ENCODE results near the gene CMTM7.

The CMTM7 gene

GRCh38 chr3:32354362-32354778, 37.3 kb upstream of the CMTM7 start:
- Histone ChIP-seq H3K36me3 (replicated peaks) (no peaks in the 10 kb centered on the region), H3K27ac (no peak overlapping the region), H3K27me3 (replicated peaks) (no peaks in the 10 kb centered on the region), H3K4me3 (ENCODE audit: low read depth, low read length) (no peak overlapping the region)
- in situ Hi-C loops (cut with HindIII; ENCODE audit: low pct_ligation_motif_present, low sequenced_read_pairs): no loop called here
- TF ChIP-seq CTCF (IDR thresholded peaks at IDR 0.05; ENCODE audit: low read depth, low read length, missing control alignments): no peak
- DNase-seq: peak; percentile 49

GRCh38 chr3:32355751-32356291, 35.8 kb upstream of the CMTM7 start:
- Histone ChIP-seq H3K27ac (no peak overlapping the region), H3K4me3 (ENCODE audit: low read depth, low read length) (no peak overlapping the region), H3K27me3 (replicated peaks) (no peaks in the 10 kb centered on the region), H3K36me3 (replicated peaks) (no peaks in the 10 kb centered on the region)
- TF ChIP-seq CTCF (IDR thresholded peaks at IDR 0.05; ENCODE audit: low read depth, low read length, missing control alignments): no peak
- in situ Hi-C loops (cut with HindIII; ENCODE audit: low pct_ligation_motif_present, low sequenced_read_pairs): no loop called here
- no peak for DNase-seq

GRCh38 chr3:32359766-32360492, 31.7 kb upstream of the CMTM7 start:
- H3K27ac ChIP-seq: no peak overlapping the region
- H3K36me3 ChIP-seq (replicated peaks): no peaks in the 10 kb centered on the region
- in situ Hi-C loops (cut with HindIII; ENCODE audit: low pct_ligation_motif_present, low sequenced_read_pairs): no loop called here
- no peak for DNase-seq
- no peaks in the 10 kb centered on the region for H3K27me3 ChIP-seq (replicated peaks)
- no peak for TF ChIP-seq CTCF (IDR thresholded peaks at IDR 0.05; ENCODE audit: low read depth, low read length, missing control alignments)
- no peak overlapping the region for H3K4me3 ChIP-seq (ENCODE audit: low read depth, low read length)

GRCh38 chr3:32360493-32360827, 31.2 kb upstream of the CMTM7 start:
- no peaks in the 10 kb centered on the region for H3K36me3 ChIP-seq (replicated peaks)
- in situ Hi-C loops (cut with HindIII; ENCODE audit: low pct_ligation_motif_present, low sequenced_read_pairs): no loop called here
- H3K27me3 ChIP-seq (replicated peaks): no peaks in the 10 kb centered on the region
- no peak overlapping the region for H3K4me3 ChIP-seq (ENCODE audit: low read depth, low read length)
- no peak for TF ChIP-seq CTCF (IDR thresholded peaks at IDR 0.05; ENCODE audit: low read depth, low read length, missing control alignments)
- H3K27ac ChIP-seq: no peak overlapping the region
- DNase-seq: no peak

- H3K27ac ChIP-seq: no peak overlapping the region
- no peak for TF ChIP-seq CTCF (IDR thresholded peaks at IDR 0.05; ENCODE audit: low read depth, low read length, missing control alignments)
- DNase-seq: no peak
- H3K27me3 ChIP-seq (replicated peaks): no peaks in the 10 kb centered on the region
- in situ Hi-C loops (cut with HindIII; ENCODE audit: low pct_ligation_motif_present, low sequenced_read_pairs): no loop called here
- H3K36me3 ChIP-seq (replicated peaks): no peaks in the 10 kb centered on the region
- no peak overlapping the region for H3K4me3 ChIP-seq (ENCODE audit: low read depth, low read length)
These were observed 24.8 kb upstream of the CMTM7 start for GRCh38 chr3:32366638-32367397.
